ENCODE measurements around the gene CZIB. TPM values are rescaled to one million over a fixed set of nuclear protein-coding genes. Genes with fewer than 3 reads are reported as not detected.

CZIB gene
- polyA plus RNA-seq, 1 donor from 2014 or later = 46.8 TPM

DNA sequence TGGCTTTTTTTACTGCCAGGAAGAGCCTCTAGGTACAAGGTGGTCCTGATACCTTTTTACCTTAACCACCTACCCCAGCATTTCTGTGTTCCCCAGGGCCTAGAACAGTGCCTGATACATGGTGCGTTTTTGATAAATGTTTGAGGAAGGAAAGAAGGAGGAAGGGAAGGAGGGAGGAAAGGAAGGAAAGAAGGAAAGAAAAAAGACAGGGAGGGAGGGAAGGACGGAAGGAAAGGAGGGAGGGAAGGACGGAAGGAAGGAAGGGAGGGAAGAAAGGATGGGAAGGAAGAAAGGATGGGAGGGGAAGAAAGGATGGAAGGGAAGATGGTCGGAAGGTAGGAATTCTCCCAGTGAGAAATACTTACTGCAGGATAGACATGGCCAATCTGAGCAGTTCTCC lies 29.9 kb upstream of the CZIB start:
- Mint-ChIP-seq H3K27me3 (no peaks in the 10 kb centered on the region), H3K4me3 (no peak overlapping the region), H3K36me3 (peaks cover 13% of the 10 kb centered on the region), H3K9me3 (no peaks in the 10 kb centered on the region), H3K27ac (no peak overlapping the region), H3K4me1 (peaks cover 7 to 19% (median 16%) of the 10 kb centered on the region in 3 donors)

DNA sequence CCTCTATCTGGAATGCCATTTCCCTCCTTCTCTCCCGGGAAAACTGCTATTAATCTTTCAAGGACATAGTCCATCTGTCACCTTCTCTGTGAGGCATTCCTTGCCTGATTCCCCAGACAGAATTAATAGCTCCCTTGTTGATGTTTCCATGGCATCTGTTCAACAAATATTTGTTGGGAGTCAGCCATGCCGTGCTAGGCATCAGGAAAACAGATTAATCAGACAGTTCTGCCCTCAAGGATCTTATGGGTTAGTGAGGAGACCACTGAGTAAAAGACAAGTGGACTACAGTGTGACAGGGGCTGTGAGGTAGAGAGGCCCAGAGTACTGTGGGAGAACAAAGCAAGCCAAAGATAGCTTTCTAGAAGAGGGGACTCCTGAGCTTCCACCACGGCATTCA lies 29.3 kb upstream of the CZIB start:
- Mint-ChIP-seq H3K27me3 (no peaks in the 10 kb centered on the region), H3K27ac (peak overlapping the region in 1 of 3 donors; percentile 12), H3K4me1 (peaks cover 7 to 25% (median 22%) of the 10 kb centered on the region in 3 donors), H3K4me3 (no peak overlapping the region), H3K9me3 (no peaks in the 10 kb centered on the region), H3K36me3 (peaks cover 13% of the 10 kb centered on the region)

DNA sequence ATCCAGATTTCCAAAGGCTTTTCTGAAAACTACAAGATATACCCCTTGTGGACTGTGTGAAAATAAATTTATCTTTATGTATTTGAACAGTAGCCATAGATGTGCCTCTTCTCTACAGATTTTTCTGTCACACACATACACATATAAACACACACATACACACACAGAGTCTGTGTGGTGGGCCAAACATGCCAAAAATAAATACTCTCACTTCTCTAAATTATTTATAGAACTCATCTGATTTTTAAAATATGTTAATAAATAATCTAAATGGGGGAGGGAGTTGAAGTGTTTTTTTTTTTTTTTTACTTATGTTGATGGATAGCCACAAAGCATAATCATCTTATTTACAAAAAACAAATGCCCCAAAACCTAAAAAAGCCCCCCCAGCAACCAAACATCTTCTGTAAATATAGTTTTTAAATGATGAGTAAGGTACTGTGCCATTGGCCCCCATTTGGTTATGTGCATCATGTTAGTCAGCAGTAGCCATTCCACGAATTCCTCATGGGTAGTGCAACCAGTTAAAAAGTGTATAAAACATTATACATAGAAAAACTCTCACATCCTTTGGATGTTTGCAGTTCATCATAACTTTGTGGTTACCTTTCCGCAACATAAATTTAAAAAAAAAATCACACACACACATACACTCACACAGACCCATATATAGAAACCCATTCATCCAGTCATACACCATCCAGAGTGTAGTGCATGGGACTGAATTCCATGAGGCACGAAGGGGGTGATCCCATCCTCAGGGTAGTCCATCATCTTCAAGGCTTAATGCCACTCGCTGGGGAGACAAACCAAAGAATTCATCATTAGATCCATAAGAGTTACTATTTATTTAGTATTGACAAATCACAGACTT lies 26.1 kb upstream of the CZIB start:
- Mint-ChIP-seq H3K4me3 (peak overlapping the region in 2 of 4 donors; percentile 39 to 61), H3K27ac (no peak overlapping the region), H3K27me3 (no peaks in the 10 kb centered on the region), H3K4me1 (peaks cover 10 to 26% (median 25%) of the 10 kb centered on the region in 3 donors), H3K36me3 (peaks cover 10% of the 10 kb centered on the region), H3K9me3 (no peaks in the 10 kb centered on the region)

DNA sequence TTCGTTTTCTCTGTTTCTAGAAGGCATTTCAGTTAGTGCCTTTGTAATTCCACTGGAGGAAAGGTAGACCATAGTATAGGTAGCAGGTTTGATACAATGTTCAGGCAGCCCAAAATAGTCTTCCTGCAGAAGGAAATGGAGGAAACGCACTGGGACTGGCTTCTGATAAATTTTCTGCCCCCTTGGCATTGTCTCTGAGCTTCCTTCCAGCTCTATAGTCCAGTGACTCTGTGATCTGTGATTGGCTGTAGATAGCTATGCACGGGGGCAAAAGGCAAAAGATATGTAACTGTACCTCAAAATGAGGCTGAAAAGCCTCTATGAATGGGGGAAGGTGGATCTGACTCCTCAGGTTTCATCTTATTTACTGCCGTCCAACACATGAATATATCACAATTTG lies 23.7 kb upstream of the CZIB start:
- Mint-ChIP-seq H3K27ac (no peak overlapping the region), H3K9me3 (no peaks in the 10 kb centered on the region), H3K27me3 (no peaks in the 10 kb centered on the region), H3K4me3 (no peak overlapping the region), H3K36me3 (peaks cover 3% of the 10 kb centered on the region), H3K4me1 (peaks cover 9 to 27% (median 25%) of the 10 kb centered on the region in 3 donors)

DNA sequence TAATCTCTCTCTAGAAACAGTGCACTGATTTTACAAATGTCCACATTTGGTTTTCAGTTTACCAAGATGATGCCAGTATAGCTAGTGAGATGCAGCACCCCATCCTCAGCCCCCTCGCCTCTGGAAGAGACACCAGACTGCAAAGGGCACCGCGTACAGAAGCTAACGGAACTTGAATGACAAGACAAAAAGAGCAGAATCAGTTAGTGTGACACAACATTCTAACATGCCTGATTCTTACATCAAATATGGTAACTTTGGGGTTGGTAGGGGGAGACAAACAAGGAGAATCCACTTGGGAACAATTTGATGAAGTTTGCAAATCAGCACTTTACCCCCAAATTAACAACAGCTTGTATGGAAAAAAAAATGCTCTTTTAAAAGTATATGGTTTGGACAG lies 21.9 kb upstream of the CZIB start:
- H3K36me3 Mint-ChIP-seq = peaks cover 3% of the 10 kb centered on the region
- H3K9me3 Mint-ChIP-seq = no peaks in the 10 kb centered on the region
- no peaks in the 10 kb centered on the region for H3K27me3 Mint-ChIP-seq
- no peak overlapping the region for H3K27ac Mint-ChIP-seq
- H3K4me1 Mint-ChIP-seq = peaks cover 17 to 39% (median 28%) of the 10 kb centered on the region in 3 donors
- H3K4me3 Mint-ChIP-seq = no peak overlapping the region

DNA sequence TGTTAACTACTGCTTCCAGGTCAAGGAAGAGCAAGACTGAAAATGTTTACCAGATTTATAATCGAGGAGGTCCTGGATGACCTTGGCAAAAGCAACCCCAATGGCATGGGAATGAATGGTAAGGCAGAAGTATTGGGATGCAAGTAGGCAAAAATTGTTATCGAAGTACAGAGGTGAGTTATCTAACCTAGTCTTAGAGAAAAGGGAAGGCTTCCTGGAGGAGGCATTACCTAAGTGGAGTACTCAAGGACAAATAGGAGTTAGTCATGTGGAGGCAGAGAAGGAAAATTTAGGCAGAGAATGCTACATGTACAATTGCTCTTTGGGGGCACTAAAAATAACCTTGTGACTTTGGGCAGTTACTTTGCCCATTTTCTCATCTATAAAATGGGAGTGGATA lies 21.4 kb upstream of the CZIB start:
- Mint-ChIP-seq H3K9me3 (no peaks in the 10 kb centered on the region), H3K27me3 (no peaks in the 10 kb centered on the region), H3K36me3 (peaks cover 3% of the 10 kb centered on the region)

DNA sequence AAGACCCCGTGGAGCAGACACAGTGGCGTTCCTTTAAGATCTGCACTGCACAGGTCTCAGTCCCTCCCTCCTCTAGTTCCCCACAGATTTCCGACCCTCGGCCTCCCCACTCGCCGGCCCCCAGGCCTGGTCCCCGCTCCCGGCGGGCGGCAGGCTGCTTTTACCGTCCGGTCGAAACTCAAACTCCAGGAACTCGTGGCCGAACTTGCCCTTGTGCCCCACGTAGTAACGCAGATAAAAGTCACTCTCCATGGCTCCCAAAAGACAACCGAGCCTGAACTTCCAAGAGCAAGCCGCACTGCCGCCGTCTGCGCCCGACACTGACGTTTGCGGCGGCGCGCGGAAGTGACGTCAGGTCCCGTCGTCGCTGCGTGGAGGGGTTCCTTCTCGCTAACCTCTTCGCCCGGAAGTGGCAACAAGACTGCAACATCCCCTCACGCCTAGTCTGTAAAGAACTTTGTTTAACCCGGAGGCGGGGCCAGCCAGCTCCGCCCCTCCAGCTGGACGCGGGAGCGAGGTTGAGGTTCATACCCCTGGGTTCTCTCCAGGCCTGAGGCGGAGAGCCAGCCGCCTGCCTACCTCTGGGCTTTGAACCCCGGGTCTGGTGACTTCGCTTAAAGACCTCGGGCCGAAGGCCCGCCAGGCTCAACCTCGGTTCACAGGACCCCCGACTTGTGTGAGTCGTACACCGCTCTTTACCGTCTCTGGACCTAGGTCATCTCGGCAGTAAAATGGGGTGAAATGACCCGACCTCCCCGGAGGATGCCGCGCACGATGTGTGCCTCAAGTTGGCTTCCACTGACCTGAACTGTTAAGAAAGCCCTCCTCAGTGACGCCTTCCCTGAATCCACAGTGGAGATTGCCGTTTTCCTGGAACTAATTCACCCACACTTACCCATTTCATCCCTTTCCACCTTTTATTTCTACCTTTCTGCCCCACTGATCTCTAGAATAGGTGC lies 18.0 kb upstream of the CZIB start, which contains the start of gene MAGOH:
MAGOH (minus strand) TSS at position 322 of the 959 bp plus-strand sequence; CDS start at position 252, 70 bp downstream.
- Mint-ChIP-seq H3K27ac (peak within 1 kb of the TSS; percentile 96 to 99 (median 99)), H3K27me3 (no peaks in the 10 kb centered on the region), H3K36me3 (peaks cover 3% of the 10 kb centered on the region), H3K9me3 (no peaks in the 10 kb centered on the region), H3K4me3 (peak within 1 kb of the TSS; percentile 96 to 99 (median 98)), H3K4me1 (peaks cover 16 to 27% (median 19%) of the 10 kb centered on the region in 3 donors)

More for the DNA sequence above, 21.4 kb upstream of the CZIB start:
- H3K27ac Mint-ChIP-seq = no peak overlapping the region
- H3K4me1 Mint-ChIP-seq = peaks cover 19 to 36% (median 28%) of the 10 kb centered on the region in 3 donors
- peak overlapping the region in 1 of 4 donors; percentile 2 for H3K4me3 Mint-ChIP-seq

DNA sequence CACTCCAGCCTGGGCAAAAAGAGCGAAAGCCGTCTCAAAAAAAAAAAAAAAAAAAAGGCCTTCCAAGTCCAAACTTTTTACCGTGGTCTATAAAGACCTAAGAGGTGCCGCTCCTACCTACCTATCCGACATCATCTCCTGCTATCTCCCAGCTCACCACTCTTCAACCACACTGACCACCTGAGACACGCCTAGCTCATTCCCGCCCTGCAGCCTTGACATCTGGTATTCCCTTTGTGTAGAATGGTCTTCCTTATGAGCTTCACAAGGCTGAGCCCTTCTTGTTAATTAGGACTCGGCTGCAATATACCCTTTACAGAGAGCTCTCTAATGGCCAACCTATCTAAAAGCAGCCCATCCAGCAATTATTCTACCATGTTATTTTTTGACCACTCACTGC lies 17.2 kb upstream of the CZIB start:
- no peaks in the 10 kb centered on the region for H3K9me3 Mint-ChIP-seq

DNA sequence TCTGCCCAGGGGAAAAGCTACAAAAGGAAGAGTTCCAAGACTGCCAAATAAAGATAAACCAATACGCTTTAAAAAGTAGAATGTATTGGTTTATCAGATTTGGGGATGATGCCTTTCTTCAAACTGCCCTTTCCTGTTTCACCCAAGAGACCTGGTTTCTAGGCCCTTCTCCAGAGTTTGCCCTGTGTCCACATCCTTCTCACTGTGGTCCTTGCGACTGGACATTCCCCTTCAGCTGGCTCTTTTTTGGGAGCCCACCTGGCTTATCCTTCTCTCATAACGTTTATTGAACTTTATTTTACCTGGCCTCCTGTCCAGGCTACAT lies 490 bp upstream of the CZIB start:
- H3K4me3 Mint-ChIP-seq = peak overlapping the region; percentile 91 to 98 (median 96)
- no peaks in the 10 kb centered on the region for H3K36me3 Mint-ChIP-seq
- peak overlapping the region; percentile 98 to 99 (median 99) for H3K27ac Mint-ChIP-seq
- peaks cover 3 to 17% (median 15%) of the 10 kb centered on the region in 3 donors for H3K4me1 Mint-ChIP-seq
- H3K27me3 Mint-ChIP-seq = no peaks in the 10 kb centered on the region
- H3K9me3 Mint-ChIP-seq = no peaks in the 10 kb centered on the region

More for the DNA sequence above, 17.2 kb upstream of the CZIB start:
- Mint-ChIP-seq H3K4me3 (peak overlapping the region; percentile 96 to 99 (median 98)), H3K27ac (peak overlapping the region; percentile 96 to 99 (median 99)), H3K27me3 (no peaks in the 10 kb centered on the region), H3K36me3 (peaks cover 4% of the 10 kb centered on the region), H3K4me1 (peaks cover 16 to 27% (median 19%) of the 10 kb centered on the region in 3 donors)

DNA sequence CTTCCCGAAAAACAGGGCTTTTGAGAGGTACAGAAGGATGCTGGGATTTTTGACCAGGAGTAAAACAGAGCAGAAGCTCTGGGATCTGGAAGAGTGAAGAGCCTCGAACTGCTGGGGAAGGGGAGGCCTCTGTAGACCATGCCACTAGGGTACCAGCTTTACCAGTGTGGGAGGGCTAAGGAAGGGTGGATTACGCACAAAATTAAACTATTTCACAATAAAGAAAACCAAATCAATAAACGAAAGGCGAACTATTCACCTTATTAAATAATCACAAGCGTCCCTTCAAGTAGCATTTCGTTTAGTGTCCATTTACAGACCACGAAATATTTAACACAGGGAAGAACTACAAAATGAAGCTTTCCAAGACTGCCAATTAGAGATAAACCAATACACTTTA lies 723 bp downstream of the CZIB start:
- Mint-ChIP-seq H3K36me3 (no peaks in the 10 kb centered on the region), H3K4me3 (peak overlapping the region; percentile 91 to 98 (median 96)), H3K9me3 (no peaks in the 10 kb centered on the region), H3K27me3 (no peaks in the 10 kb centered on the region), H3K27ac (peak overlapping the region; percentile 98 to 99 (median 99)), H3K4me1 (peaks cover 3 to 17% (median 15%) of the 10 kb centered on the region in 3 donors)

DNA sequence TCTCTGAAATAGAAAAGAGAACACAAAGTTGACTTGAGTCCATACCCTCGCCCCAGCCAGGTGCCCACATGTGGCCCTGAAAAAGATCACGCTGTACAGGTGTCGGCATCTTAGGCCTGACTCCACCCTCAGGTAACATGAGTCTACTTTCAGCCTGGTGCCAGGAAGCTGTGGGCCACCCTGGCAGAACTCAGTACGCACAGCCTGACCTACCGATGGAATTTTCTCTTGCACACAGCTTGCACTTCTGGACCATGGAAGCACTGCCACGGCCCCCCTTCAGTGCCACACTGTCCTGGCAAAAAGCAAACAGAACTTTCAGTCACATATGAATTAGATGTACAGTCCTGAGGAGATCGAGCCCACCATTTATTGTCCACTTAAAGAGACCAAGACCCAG lies 2.2 kb downstream of the CZIB start:
- peak overlapping the region in 2 of 4 donors; percentile 52 to 95 for H3K4me3 Mint-ChIP-seq
- no peaks in the 10 kb centered on the region for H3K9me3 Mint-ChIP-seq
- H3K36me3 Mint-ChIP-seq = no peaks in the 10 kb centered on the region
- H3K27me3 Mint-ChIP-seq = no peaks in the 10 kb centered on the region
- H3K4me1 Mint-ChIP-seq = peaks cover 3 to 17% (median 15%) of the 10 kb centered on the region in 3 donors
- peak overlapping the region in 1 of 3 donors; percentile 99 for H3K27ac Mint-ChIP-seq

DNA sequence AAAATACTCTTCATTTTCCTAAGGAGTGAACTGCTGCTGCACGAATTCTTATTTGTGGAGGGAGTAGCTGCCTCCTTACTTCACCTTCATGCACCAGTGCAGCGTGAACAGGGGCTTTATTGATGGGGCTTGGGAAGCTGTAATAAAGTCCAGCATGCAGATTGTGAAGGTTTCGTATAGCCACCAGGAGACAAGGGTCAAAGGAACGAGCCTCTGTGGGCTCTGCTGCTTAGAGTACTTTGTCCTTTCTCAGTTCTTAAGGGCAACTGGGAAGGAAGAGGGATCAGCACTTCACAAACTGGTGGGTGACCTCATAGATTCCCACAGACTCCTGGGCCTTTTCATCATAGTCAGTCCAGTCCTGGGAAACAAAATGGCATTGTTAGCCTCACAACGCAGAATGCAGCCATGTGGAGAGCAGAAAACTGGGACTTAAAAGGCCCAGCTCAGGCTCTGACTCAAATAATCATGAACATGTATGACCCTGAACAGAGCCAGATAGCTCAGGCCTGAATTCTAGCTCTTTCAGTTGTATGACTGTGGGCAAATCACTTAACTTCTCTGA lies 6.0 kb downstream of the CZIB start:
- Mint-ChIP-seq H3K27me3 (no peaks in the 10 kb centered on the region), H3K27ac (peak overlapping the region in 1 of 3 donors; percentile 63), H3K4me1 (peaks cover 0 to 7% (median 4%) of the 10 kb centered on the region in 3 donors), H3K36me3 (peaks cover 3% of the 10 kb centered on the region), H3K9me3 (no peaks in the 10 kb centered on the region), H3K4me3 (no peak overlapping the region)

DNA sequence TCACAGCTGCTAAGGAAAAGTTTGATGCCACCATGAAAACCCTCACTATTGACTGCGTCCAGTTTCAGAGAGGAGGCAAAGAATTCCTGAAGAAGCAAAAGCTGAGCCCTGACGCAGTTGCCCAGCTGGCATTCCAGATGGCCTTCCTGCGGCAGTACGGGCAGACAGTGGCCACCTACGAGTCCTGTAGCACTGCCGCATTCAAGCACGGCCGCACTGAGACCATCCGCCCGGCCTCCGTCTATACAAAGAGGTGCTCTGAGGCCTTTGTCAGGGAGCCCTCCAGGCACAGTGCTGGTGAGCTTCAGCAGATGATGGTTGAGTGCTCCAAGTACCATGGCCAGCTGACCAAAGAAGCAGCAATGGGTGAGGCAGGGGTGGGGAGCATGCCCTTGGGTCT lies 9.5 kb downstream of the CZIB start:
- H3K36me3 Mint-ChIP-seq = peaks cover 17% of the 10 kb centered on the region
- no peak overlapping the region for H3K4me3 Mint-ChIP-seq
- H3K4me1 Mint-ChIP-seq = peaks cover 0 to 5% (median 1%) of the 10 kb centered on the region in 3 donors
- H3K27ac Mint-ChIP-seq = no peak overlapping the region
- H3K27me3 Mint-ChIP-seq = no peaks in the 10 kb centered on the region
- peaks cover 6 to 15% (median 8%) of the 10 kb centered on the region in 3 donors for H3K9me3 Mint-ChIP-seq

DNA sequence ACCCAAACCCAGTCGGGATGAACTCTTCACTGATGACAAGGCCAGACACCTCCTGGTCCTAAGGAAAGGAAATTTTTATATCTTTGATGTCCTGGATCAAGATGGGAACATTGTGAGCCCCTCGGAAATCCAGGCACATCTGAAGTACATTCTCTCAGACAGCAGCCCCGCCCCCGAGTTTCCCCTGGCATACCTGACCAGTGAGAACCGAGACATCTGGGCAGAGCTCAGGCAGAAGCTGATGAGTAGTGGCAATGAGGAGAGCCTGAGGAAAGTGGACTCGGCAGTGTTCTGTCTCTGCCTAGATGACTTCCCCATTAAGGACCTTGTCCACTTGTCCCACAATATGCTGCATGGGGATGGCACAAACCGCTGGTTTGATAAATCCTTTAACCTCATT lies 10.1 kb downstream of the CZIB start:
- Mint-ChIP-seq H3K27ac (no peak overlapping the region), H3K36me3 (peaks cover 17% of the 10 kb centered on the region), H3K4me1 (peaks cover 0 to 5% (median 1%) of the 10 kb centered on the region in 3 donors), H3K9me3 (peaks cover 8 to 15% (median 8%) of the 10 kb centered on the region in 3 donors), H3K27me3 (no peaks in the 10 kb centered on the region), H3K4me3 (no peak overlapping the region)

Data from IgD-negative memory B cell (primary cell).